ENCODE data around the gene CREB1. TPM values are rescaled to one million over a fixed set of nuclear protein-coding genes. Genes with fewer than 3 reads are reported as not detected.

CREB1 gene
- total and polyA plus RNA-seq, 2 donors (not counting 3 experiments of a cell fraction or from before 2014, with no cell fraction given) = 31.0 to 71.1 TPM

GRCh38 chr2:207531032-207531952, 1.5 kb downstream of the CREB1 start:
- DNase-seq (ENCODE audit: low read depth, low spot score) (peak; percentile 48), FAIRE-seq (peak; percentile 63)
- Histone ChIP-seq H3K4me3 (replicated peaks in 1 of 3; ENCODE audit: insufficient read depth in 1 of 3, low read depth in 1 of 3, low read length in 3 of 3) (peak overlapping the region; percentile 73 to 98 (median 91)), H3K9me1 (replicated peaks; ENCODE audit: control insufficient read depth, extremely low read depth, insufficient read depth, low read length) (no peaks in the 10 kb centered on the region), H4K20me1 (replicated peaks; ENCODE audit: control insufficient read depth, extremely low read depth, insufficient read depth, low read length) (peaks cover 4% of the 10 kb centered on the region), H3K9me3 (replicated peaks; ENCODE audit: control insufficient read depth, insufficient read depth, low read length) (no peaks in the 10 kb centered on the region), H3K4me2 (ENCODE audit: insufficient read depth, low read length) (peak overlapping the region; percentile 98), H3K36me3 (ENCODE audit: control insufficient read depth in 2 of 2, extremely low read depth in 1 of 2, insufficient read depth in 2 of 2, low read length in 2 of 2) (no peaks in the 10 kb centered on the region), H3K4me1 (ENCODE audit: control insufficient read depth, extremely low read depth, insufficient read depth, low read length) (peaks cover 28% of the 10 kb centered on the region), H3K9ac (replicated peaks; ENCODE audit: extremely low read depth, insufficient read depth, low read length) (peak overlapping the region; percentile 93), H2AFZ (ENCODE audit: low read depth, low read length) (no peak overlapping the region), H3K27ac (ENCODE audit: insufficient read depth, low read depth, low read length) (peak overlapping the region; percentile 70), H3K27me3 (ENCODE audit: control insufficient read depth in 2 of 2, insufficient read depth in 2 of 2, low read length in 2 of 2) (no peaks in the 10 kb centered on the region), H3K79me2 (ENCODE audit: control insufficient read depth, insufficient read depth, low read length) (peaks cover 61% of the 10 kb centered on the region)
- dilution Hi-C loops (cut with MboI; ENCODE audit: extremely low pct_ligation_motif_present, low sequenced_read_pairs) = no loop called here
- ChIA-PET POLR2A (interaction anchor here (0.7 to 1.7 kb wide), 3 partner anchors 16 to 196 kb away, joined by 4 to 6 read pairs (median 4); no protein-coding TSS in a partner anchor), CTCF (interaction anchor here (0.7 to 2.2 kb wide), 7 partner anchors 9 to 509 kb away, joined by 3 to 19 read pairs (median 3); partner anchors contain the start of gene METTL21A)
- TF ChIP-seq CTCF (IDR thresholded peaks at IDR 0.05; ENCODE audit: extremely low read depth in 1 of 2, insufficient read depth in 1 of 2, low read depth in 1 of 2, low read length in 2 of 2) = no peak
- TSS peak; percentile 66 for BruUV-seq (replicated peaks)
- intact Hi-C loops (cut with micrococcal nuclease) = loop anchor here (5.0 kb wide), 1 partner anchor 196 kb away; no protein-coding TSS in a partner anchor

GRCh38 chr2:207532676-207533075, 2.9 kb downstream of the CREB1 start:
- Histone ChIP-seq H3K27ac (ENCODE audit: insufficient read depth, low read depth, low read length) (no peak overlapping the region), H3K4me2 (ENCODE audit: insufficient read depth, low read length) (no peak overlapping the region), H3K27me3 (ENCODE audit: control insufficient read depth in 2 of 2, insufficient read depth in 2 of 2, low read length in 2 of 2) (no peaks in the 10 kb centered on the region), H3K4me1 (ENCODE audit: control insufficient read depth, extremely low read depth, insufficient read depth, low read length) (peaks cover 28% of the 10 kb centered on the region), H2AFZ (ENCODE audit: low read depth, low read length) (no peak overlapping the region), H3K9me1 (replicated peaks; ENCODE audit: control insufficient read depth, extremely low read depth, insufficient read depth, low read length) (no peaks in the 10 kb centered on the region), H3K9ac (replicated peaks; ENCODE audit: extremely low read depth, insufficient read depth, low read length) (no peak overlapping the region), H4K20me1 (replicated peaks; ENCODE audit: control insufficient read depth, extremely low read depth, insufficient read depth, low read length) (peaks cover 4% of the 10 kb centered on the region), H3K9me3 (replicated peaks; ENCODE audit: control insufficient read depth, insufficient read depth, low read length) (no peaks in the 10 kb centered on the region), H3K4me3 (replicated peaks in 1 of 3; ENCODE audit: insufficient read depth in 1 of 3, low read depth in 1 of 3, low read length in 3 of 3) (no peak overlapping the region), H3K36me3 (ENCODE audit: control insufficient read depth in 2 of 2, extremely low read depth in 1 of 2, insufficient read depth in 2 of 2, low read length in 2 of 2) (no peaks in the 10 kb centered on the region), H3K79me2 (ENCODE audit: control insufficient read depth, insufficient read depth, low read length) (peaks cover 74% of the 10 kb centered on the region)
- DNase-seq (ENCODE audit: low read depth, low spot score) (no peak), FAIRE-seq (no peak)
- POLR2A ChIA-PET = interaction anchor here (0.7 kb wide), 4 partner anchors 11 to 93 kb away, joined by 3 to 5 read pairs (median 4); partner anchors contain the start of gene METTL21A
- CTCF ChIA-PET = interaction anchor here (1.5 to 2.1 kb wide), 2 partner anchors 8 to 12 kb away, joined by 4 to 8 read pairs; no protein-coding TSS in a partner anchor
- intact Hi-C loops (cut with micrococcal nuclease) (loop anchor here (5.0 kb wide), 1 partner anchor 195 kb away; no protein-coding TSS in a partner anchor), dilution Hi-C loops (cut with MboI; ENCODE audit: extremely low pct_ligation_motif_present, low sequenced_read_pairs) (no loop called here)
- TF ChIP-seq JUN (IDR thresholded peaks at IDR 0.05; ENCODE audit: borderline replicate concordance, insufficient read depth, insufficient read length, low read depth) (no peak), MAX (IDR thresholded peaks at IDR 0.05; ENCODE audit: insufficient read depth, insufficient read length) (no peak), GATA2 (IDR thresholded peaks at IDR 0.05; ENCODE audit: insufficient read depth, insufficient read length, low read depth, low read length) (no peak), POLR2AphosphoS5 (IDR thresholded peaks at IDR 0.05; ENCODE audit: insufficient read depth, low read depth, low read length) (no peak), CTCF (IDR thresholded peaks at IDR 0.05; ENCODE audit: extremely low read depth in 1 of 2, insufficient read depth in 1 of 2, low read depth in 1 of 2, low read length in 2 of 2) (no peak)
- BruUV-seq (replicated peaks) = no TSS peak
